Fibroblast of peridontal ligament (primary cell): ENCODE data around the gene LDLRAD4.
A peak's percentile ranks its signal among the peaks of the same experiment; 100 is the strongest.
"Not testable (repeated sequence)": the region's sequence is repeated elsewhere in the genome, so short reads cannot be mapped to it uniquely, and the experiment has no call there.

Source experiments
- DNase-seq: peaks from one replicate; pipeline ENCODE4 v3.0.0-alpha.2; 2010; ENCODE audit errors: extremely low read depth

LDLRAD4 gene

DNA sequence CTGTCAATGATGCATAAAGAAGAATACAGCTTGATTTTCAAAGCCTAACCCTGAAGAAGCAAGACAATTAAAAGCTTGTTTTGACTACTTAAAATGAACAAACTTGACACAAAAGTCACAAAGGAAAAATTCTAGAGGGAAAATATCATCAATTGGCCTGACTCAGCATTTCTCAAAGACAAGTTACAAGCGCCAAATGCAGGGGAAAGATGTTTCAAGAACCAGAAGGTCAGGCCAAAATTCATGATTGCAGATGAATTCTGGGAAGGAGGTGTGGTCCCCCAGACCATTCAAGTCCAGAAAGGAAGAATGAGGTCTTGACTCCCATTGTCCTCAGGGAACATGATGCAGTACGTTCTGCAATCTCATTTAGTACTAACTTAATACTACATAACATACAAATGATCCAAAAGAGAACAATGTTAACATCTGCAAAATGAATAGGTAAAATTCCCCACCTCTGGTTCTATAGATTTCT is 443.3 kb downstream of the LDLRAD4 start:
- no peak for DNase-seq

- no peak for DNase-seq
Measured at GRCh38 chr18:13672657-13673056, 454.1 kb downstream of the LDLRAD4 start.

GRCh38 chr18:13676471-13676870 is 457.9 kb downstream of the LDLRAD4 start:
- no peak for DNase-seq

DNA sequence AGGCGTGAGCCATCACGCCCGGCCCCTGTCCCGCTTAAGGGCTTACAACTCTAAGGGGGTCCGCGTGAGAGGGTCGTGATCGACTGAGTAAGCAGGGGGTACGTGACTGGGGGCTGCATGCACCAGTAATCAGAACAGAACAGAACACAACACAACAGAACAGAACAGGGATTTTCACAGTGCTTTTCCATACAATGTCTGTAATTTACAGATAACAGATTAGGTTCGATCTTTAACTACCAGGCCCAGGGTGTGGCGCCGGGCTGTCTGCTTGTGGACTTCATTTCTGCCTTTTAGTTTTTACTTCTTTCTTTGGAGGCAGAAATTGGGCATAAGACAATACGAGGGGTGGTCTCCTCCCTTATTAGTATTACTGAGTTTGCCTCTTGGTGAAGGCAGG is 458.8 kb downstream of the LDLRAD4 start:
- DNase-seq: not testable (repeated sequence)

DNA sequence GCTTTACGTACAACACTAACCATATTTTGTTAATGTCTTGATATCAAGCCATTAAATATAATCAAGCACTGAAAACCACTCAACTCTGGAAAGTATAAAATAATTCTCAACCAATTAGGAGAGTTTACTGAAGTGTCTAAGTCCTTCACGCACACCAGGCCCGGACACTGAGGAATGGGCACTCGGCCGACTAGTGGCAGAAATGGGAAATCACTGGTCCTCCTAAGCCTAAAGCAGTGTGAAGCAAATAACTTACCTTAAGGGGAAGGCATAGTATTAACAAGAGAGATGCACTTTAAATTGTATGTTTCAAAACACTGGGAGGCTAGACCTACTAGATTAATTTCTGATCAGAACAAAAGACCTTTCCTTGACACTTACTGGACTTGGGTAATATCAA is 462.1 kb downstream of the LDLRAD4 start:
- no peak for DNase-seq

DNA sequence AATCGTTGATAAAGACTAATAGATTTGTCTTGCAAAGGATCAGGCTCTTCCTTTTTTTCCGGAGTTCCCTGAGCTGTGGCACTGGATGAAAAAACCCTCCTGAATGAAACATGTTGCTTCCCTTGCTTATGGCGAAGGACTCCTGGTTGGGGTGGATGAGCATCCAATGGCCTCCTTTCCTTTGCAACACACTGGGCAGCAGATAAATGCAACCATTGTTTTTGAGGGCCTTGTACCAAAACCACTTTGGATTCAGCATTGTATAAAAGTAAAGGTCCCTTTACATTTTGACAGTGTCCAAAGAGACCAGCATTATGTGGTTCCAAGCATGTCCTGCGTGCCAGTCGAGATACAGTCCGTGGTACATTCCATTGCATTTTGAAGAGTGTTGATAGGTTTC is 463.1 kb downstream of the LDLRAD4 start:
- DNase-seq: no peak

- DNase-seq: no peak
Measured at GRCh38 chr18:13684546-13684945, 466.0 kb downstream of the LDLRAD4 start.

- no peak for DNase-seq
Measured at GRCh38 chr18:13688191-13689136, 469.9 kb downstream of the LDLRAD4 start.

GRCh38 chr18:13690060-13690459 is 471.5 kb downstream of the LDLRAD4 start:
- not testable (repeated sequence) for DNase-seq

DNA sequence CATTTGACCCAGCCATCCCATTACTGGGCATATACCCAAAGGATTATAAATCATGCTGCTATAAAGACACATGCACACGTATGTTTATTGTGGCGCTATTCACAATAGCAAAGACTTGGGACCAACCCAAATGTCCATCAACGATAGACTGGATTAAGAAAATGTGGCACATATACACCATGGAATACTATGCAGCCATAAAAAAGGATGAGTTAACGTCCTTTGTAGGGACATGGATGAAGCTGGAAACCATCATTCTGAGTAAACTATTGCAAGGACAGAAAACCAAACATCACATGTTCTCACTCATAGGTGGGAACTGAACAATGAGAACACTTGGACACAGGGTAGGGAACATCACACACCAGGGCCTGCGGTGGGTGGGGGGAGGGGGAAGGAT is 476.8 kb downstream of the LDLRAD4 start:
- DNase-seq: not testable (repeated sequence)

DNA sequence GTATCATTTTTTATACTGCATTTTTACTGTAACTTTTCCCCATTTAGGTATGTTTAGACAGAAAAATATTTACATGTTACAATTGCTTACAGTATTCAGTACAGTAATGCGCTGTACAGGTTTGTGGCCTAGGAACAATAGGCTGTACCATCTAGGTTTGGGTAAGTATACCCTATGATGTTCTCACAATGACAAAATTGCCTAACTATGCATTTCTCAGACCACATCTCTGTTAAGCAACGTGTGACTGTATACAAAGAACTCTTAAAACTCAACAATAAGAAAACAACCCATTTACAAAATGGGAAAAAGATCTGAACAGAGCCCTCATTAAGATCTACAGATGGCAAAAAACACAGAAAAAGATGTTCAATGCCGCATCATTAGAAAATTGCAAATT is 478.4 kb downstream of the LDLRAD4 start:
- peak; percentile 4 for DNase-seq

DNA sequence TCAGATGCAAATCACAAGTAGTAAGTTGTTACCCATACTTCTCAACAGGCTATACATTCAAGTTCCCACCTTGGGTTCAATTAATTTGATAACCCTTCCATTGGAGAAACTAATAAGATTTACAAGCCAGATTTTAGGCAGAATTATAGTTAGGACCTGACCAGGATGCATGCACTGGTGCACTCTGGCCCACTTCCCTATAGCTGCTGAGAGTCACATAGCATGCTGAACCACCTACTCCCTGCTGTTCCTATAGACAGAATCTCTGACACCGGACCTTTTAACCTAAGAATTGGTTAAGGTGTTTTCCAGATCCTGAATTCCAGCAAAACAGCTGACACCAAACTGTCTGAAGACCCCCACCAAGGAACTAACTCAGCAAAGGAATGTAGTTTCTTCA is 481.6 kb downstream of the LDLRAD4 start:
- no peak for DNase-seq
